ENCODE data around the gene NFATC1.
A peak's percentile ranks its signal among the peaks of the same experiment; 100 is the strongest.

Gene NFATC1

GRCh38 chr18:79521416-79522205 is 125.9 kb downstream of the NFATC1 start:
- Mint-ChIP-seq H3K9me3 (no peaks in the 10 kb centered on the region), H3K4me1 (ENCODE audit: low read depth) (peaks cover 59% of the 10 kb centered on the region), H3K36me3 (ENCODE audit: low read depth) (peaks cover 8% of the 10 kb centered on the region), H3K27me3 (ENCODE audit: low read depth) (no peaks in the 10 kb centered on the region), H3K27ac (peak overlapping the region; percentile 95), H3K4me3 (peak overlapping the region; percentile 83)
- no peak for DNase-seq (ENCODE audit: low spot score)

GRCh38 chr18:79522451-79523205 is 126.9 kb downstream of the NFATC1 start:
- Mint-ChIP-seq H3K36me3 (ENCODE audit: low read depth) (peaks cover 7% of the 10 kb centered on the region), H3K27me3 (ENCODE audit: low read depth) (no peaks in the 10 kb centered on the region), H3K9me3 (no peaks in the 10 kb centered on the region), H3K4me1 (ENCODE audit: low read depth) (peaks cover 49% of the 10 kb centered on the region), H3K27ac (peak overlapping the region; percentile 95), H3K4me3 (peak overlapping the region; percentile 83)
- peak; percentile 67 for DNase-seq (ENCODE audit: low spot score)

- peaks cover 44% of the 10 kb centered on the region for H3K4me1 Mint-ChIP-seq (ENCODE audit: low read depth)
- H3K9me3 Mint-ChIP-seq = no peaks in the 10 kb centered on the region
- H3K27me3 Mint-ChIP-seq (ENCODE audit: low read depth) = no peaks in the 10 kb centered on the region
- peak; percentile 82 for DNase-seq (ENCODE audit: low spot score)
- peak overlapping the region; percentile 95 for H3K27ac Mint-ChIP-seq
- H3K36me3 Mint-ChIP-seq (ENCODE audit: low read depth) = peaks cover 12% of the 10 kb centered on the region
- H3K4me3 Mint-ChIP-seq = peak overlapping the region; percentile 83
Measured at GRCh38 chr18:79523206-79523735, 127.5 kb downstream of the NFATC1 start.

GRCh38 chr18:79523736-79524180 is 128.0 kb downstream of the NFATC1 start:
- H3K27ac Mint-ChIP-seq = peak overlapping the region; percentile 95
- DNase-seq (ENCODE audit: low spot score) = peak; percentile 85
- no peaks in the 10 kb centered on the region for H3K27me3 Mint-ChIP-seq (ENCODE audit: low read depth)
- H3K4me1 Mint-ChIP-seq (ENCODE audit: low read depth) = peaks cover 42% of the 10 kb centered on the region
- H3K9me3 Mint-ChIP-seq = no peaks in the 10 kb centered on the region
- peak overlapping the region; percentile 83 for H3K4me3 Mint-ChIP-seq
- peaks cover 12% of the 10 kb centered on the region for H3K36me3 Mint-ChIP-seq (ENCODE audit: low read depth)

- no peaks in the 10 kb centered on the region for H3K9me3 Mint-ChIP-seq
- peak; percentile 70 for DNase-seq (ENCODE audit: low spot score)
- H3K27me3 Mint-ChIP-seq (ENCODE audit: low read depth) = no peaks in the 10 kb centered on the region
- H3K4me1 Mint-ChIP-seq (ENCODE audit: low read depth) = peaks cover 42% of the 10 kb centered on the region
- H3K27ac Mint-ChIP-seq = peak overlapping the region; percentile 95
- peaks cover 15% of the 10 kb centered on the region for H3K36me3 Mint-ChIP-seq (ENCODE audit: low read depth)
- H3K4me3 Mint-ChIP-seq = peak overlapping the region; percentile 83
Measured at GRCh38 chr18:79524181-79525078, 128.7 kb downstream of the NFATC1 start.

- Mint-ChIP-seq H3K4me3 (peak overlapping the region; percentile 58), H3K27ac (peak overlapping the region; percentile 89), H3K27me3 (ENCODE audit: low read depth) (no peaks in the 10 kb centered on the region), H3K4me1 (ENCODE audit: low read depth) (peaks cover 32% of the 10 kb centered on the region), H3K36me3 (ENCODE audit: low read depth) (peaks cover 15% of the 10 kb centered on the region), H3K9me3 (no peaks in the 10 kb centered on the region)
- no peak for DNase-seq (ENCODE audit: low spot score)
Measured at GRCh38 chr18:79525556-79526467, 130.1 kb downstream of the NFATC1 start.

- H3K9me3 Mint-ChIP-seq = no peaks in the 10 kb centered on the region
- H3K27ac Mint-ChIP-seq = peak overlapping the region; percentile 62
- H3K4me3 Mint-ChIP-seq = no peak overlapping the region
- DNase-seq (ENCODE audit: low spot score) = no peak
- H3K36me3 Mint-ChIP-seq (ENCODE audit: low read depth) = peaks cover 15% of the 10 kb centered on the region
- peaks cover 28% of the 10 kb centered on the region for H3K4me1 Mint-ChIP-seq (ENCODE audit: low read depth)
- H3K27me3 Mint-ChIP-seq (ENCODE audit: low read depth) = no peaks in the 10 kb centered on the region
Measured at GRCh38 chr18:79526468-79527460, 131.0 kb downstream of the NFATC1 start.

GRCh38 chr18:79527656-79528315 is 132.1 kb downstream of the NFATC1 start:
- Mint-ChIP-seq H3K9me3 (no peaks in the 10 kb centered on the region), H3K4me1 (ENCODE audit: low read depth) (peaks cover 19% of the 10 kb centered on the region), H3K36me3 (ENCODE audit: low read depth) (peaks cover 15% of the 10 kb centered on the region), H3K27me3 (ENCODE audit: low read depth) (no peaks in the 10 kb centered on the region), H3K4me3 (no peak overlapping the region), H3K27ac (peak overlapping the region; percentile 19)
- no peak for DNase-seq (ENCODE audit: low spot score)

- Mint-ChIP-seq H3K27me3 (ENCODE audit: low read depth) (no peaks in the 10 kb centered on the region), H3K9me3 (no peaks in the 10 kb centered on the region), H3K36me3 (ENCODE audit: low read depth) (peaks cover 15% of the 10 kb centered on the region), H3K4me1 (ENCODE audit: low read depth) (peaks cover 14% of the 10 kb centered on the region), H3K4me3 (no peak overlapping the region), H3K27ac (peak overlapping the region; percentile 19)
- no peak for DNase-seq (ENCODE audit: low spot score)
Measured at GRCh38 chr18:79528316-79528695, 132.6 kb downstream of the NFATC1 start.

GRCh38 chr18:79528846-79529245 is 133.1 kb downstream of the NFATC1 start:
- Mint-ChIP-seq H3K4me1 (ENCODE audit: low read depth) (peaks cover 8% of the 10 kb centered on the region), H3K4me3 (no peak overlapping the region), H3K27me3 (ENCODE audit: low read depth) (no peaks in the 10 kb centered on the region), H3K9me3 (no peaks in the 10 kb centered on the region), H3K27ac (no peak overlapping the region), H3K36me3 (ENCODE audit: low read depth) (peaks cover 14% of the 10 kb centered on the region)
- peak; percentile 58 for DNase-seq (ENCODE audit: low spot score)

GRCh38 chr18:79529296-79529695 is 133.6 kb downstream of the NFATC1 start:
- Mint-ChIP-seq H3K9me3 (no peaks in the 10 kb centered on the region), H3K4me3 (no peak overlapping the region), H3K27me3 (ENCODE audit: low read depth) (no peaks in the 10 kb centered on the region), H3K36me3 (ENCODE audit: low read depth) (peaks cover 13% of the 10 kb centered on the region), H3K4me1 (ENCODE audit: low read depth) (peaks cover 7% of the 10 kb centered on the region), H3K27ac (no peak overlapping the region)
- DNase-seq (ENCODE audit: low spot score) = no peak
